ENCODE measurements around the gene TMEM63C. TPM values are rescaled to one million over a fixed set of nuclear protein-coding genes. Genes with fewer than 3 reads are reported as not detected.

The TMEM63C gene
- total RNA-seq, 3 donors from 2014 or later (not counting 1 experiment from before 2014, with no cell fraction given) = 1.5 to 5.1 (median 2.1) TPM

- DNase-seq (no peak), ATAC-seq (no peak)
- H3K27me3 ChIP-seq (ENCODE audit: control insufficient read depth, insufficient read depth, low read length) = no peaks in the 10 kb centered on the region
- Mint-ChIP-seq H3K4me3 (no peak overlapping the region), H3K27ac (no peak overlapping the region), H3K36me3 (no peaks in the 10 kb centered on the region), H3K27me3 (ENCODE audit: low read depth in 2 of 2) (no peaks in the 10 kb centered on the region), H3K9me3 (no peaks in the 10 kb centered on the region), H3K4me1 (no peaks in the 10 kb centered on the region)
- no peaks in the 10 kb centered on the region for H3K36me3 ChIP-seq (ENCODE audit: control insufficient read depth, insufficient read depth, low read length)
- 76% methylated on average over 3 of the region's 3 CpGs for WGBS (ENCODE audit: insufficient coverage)
- no peak for TF ChIP-seq CTCF (IDR thresholded peaks at IDR 0.05)
- H3K9me3 ChIP-seq (ENCODE audit: control insufficient read depth, insufficient read depth, low read length) = no peaks in the 10 kb centered on the region
- no peaks in the 10 kb centered on the region for H3K4me1 ChIP-seq (ENCODE audit: control insufficient read depth, insufficient read depth, low read length)
- H3K4me3 ChIP-seq (ENCODE audit: low read length) = no peak overlapping the region
- no peak overlapping the region for H3K27ac ChIP-seq (ENCODE audit: low read length)
- intact Hi-C loops (cut with micrococcal nuclease) = no loop called here
These were observed 125.4 kb downstream of the TMEM63C start for GRCh38 chr14:77306851-77307496.

Other genes starting within 250 kb of the TMEM63C start
- 10 to 100 TPM; 39.3 to 46.5 (median 46.3) TPM for gene IRF2BPL, start 153.1 kb upstream of the TMEM63C start, total RNA-seq
- 10 to 100 TPM in 1 of 3 donors, 1 to 10 TPM in 2; 7.1 to 10.0 (median 9.9) TPM for gene CIPC, start 83.5 kb upstream of the TMEM63C start, total RNA-seq
- not detected for gene ZDHHC22, start 40.0 kb upstream of the TMEM63C start, total RNA-seq
- not detected for gene NGB, start 89.4 kb downstream of the TMEM63C start, total RNA-seq
- 10 to 100 TPM in 1 of 3 donors, 1 to 10 TPM in 2; 6.7 to 10.9 (median 8.6) TPM for gene POMT2, start 139.1 kb downstream of the TMEM63C start, total RNA-seq
- 1 to 10 TPM; 3.0 to 5.6 (median 5.2) TPM for gene GSTZ1, start 139.2 kb downstream of the TMEM63C start, total RNA-seq
- gene TMED8, start 195.3 kb downstream of the TMEM63C start, total RNA-seq = 1 to 10 TPM; 8.0 to 9.3 (median 9.1) TPM
- under 1 TPM; 0.09 to 0.54 (median 0.40) TPM for gene SAMD15, start 195.6 kb downstream of the TMEM63C start, total RNA-seq
- under 1 TPM; 0.25 to 0.52 (median 0.40) TPM for gene NOXRED1, start 241.7 kb downstream of the TMEM63C start, total RNA-seq

All from natural killer cell (primary cell).